CD8-positive, alpha-beta memory T cell (primary cell): Measurements from ENCODE around the gene HOXD10. TPM values are rescaled to one million over a fixed set of nuclear protein-coding genes. Genes with fewer than 3 reads are reported as not detected.
A peak's percentile ranks its signal among the peaks of the same experiment; 100 is the strongest.

ENCODE experiments used
- CTCF ChIA-PET: fragments of 350-600 bp; sonication (Branson Sonifier 250); formaldehyde crosslinking; loops from one replicate; lab custom pipeline; 2021; ENCODE audit warnings: antibody characterized with exemption; lab: Charles Lee
- POLR2A ChIA-PET: fragments of 350-600 bp; sonication (Branson Sonifier 250); formaldehyde crosslinking; loops from one replicate; lab custom pipeline; 2021; ENCODE audit warnings: antibody characterized with exemption; lab: Charles Lee
- DNase-seq, 5 donors: peaks; one replicate each; pipeline versions ENCODE4 v3.0.0 to v3.0.0-alpha.2; 2020 to 2022; ENCODE audit warnings: mixed read lengths in 1 of 5
- H3K27ac ChIP-seq: one replicate; pipeline ENCODE4 v1.7.0; 2013; ENCODE audit warnings: low read depth, mild to moderate bottlenecking, low read length, moderate library complexity
- H3K27me3 ChIP-seq: 2 replicates; pipeline ENCODE4 v1.7.0; 2013; ENCODE audit warnings: low read length, mild to moderate bottlenecking; ENCODE audit not compliant: insufficient read depth, poor library complexity, severe bottlenecking
- H3K36me3 ChIP-seq: 2 replicates; pipeline ENCODE4 v1.7.0; 2013; ENCODE audit warnings: mild to moderate bottlenecking, low read length, moderate library complexity; ENCODE audit not compliant: insufficient read depth
- H3K4me1 ChIP-seq: 2 replicates; pipeline ENCODE4 v1.7.0; 2013; ENCODE audit warnings: mild to moderate bottlenecking, low read length, moderate library complexity; ENCODE audit not compliant: insufficient read depth
- H3K4me3 ChIP-seq: 2 replicates; pipeline ENCODE4 v1.7.0; 2013; ENCODE audit warnings: mild to moderate bottlenecking, low read length
- H3K9me3 ChIP-seq: 2 replicates; pipeline ENCODE4 v1.7.0; 2013; ENCODE audit warnings: mild to moderate bottlenecking, low read length
- H3K27ac Mint-ChIP-seq, 8 donors: one replicate each; pipeline ENCODE4 v1.8.0; 2020 to 2021; ENCODE audit warnings: mixed read lengths in 8 of 8, mild to moderate bottlenecking in 6 of 8, inconsistent platforms in 3 of 8, moderate library complexity in 3 of 8
- H3K27me3 Mint-ChIP-seq, 2 donors: one replicate each; pipeline ENCODE4 v1.8.0; 2020 to 2021; ENCODE audit warnings: mixed read lengths in 2 of 2, mild to moderate bottlenecking in 1 of 2, moderate library complexity in 1 of 2
- H3K36me3 Mint-ChIP-seq, 3 donors: one replicate each; pipeline ENCODE4 v1.8.0; 2020 to 2021; ENCODE audit warnings: mixed read lengths in 3 of 3, inconsistent platforms in 1 of 3, mild to moderate bottlenecking in 1 of 3
- H3K4me1 Mint-ChIP-seq, 3 donors: one replicate each; pipeline ENCODE4 v1.8.0; 2020 to 2021; ENCODE audit warnings: mixed read lengths in 3 of 3, inconsistent platforms in 1 of 3, mild to moderate bottlenecking in 1 of 3
- H3K4me3 Mint-ChIP-seq, 7 donors: one replicate each; pipeline ENCODE4 v1.8.0; 2020 to 2021; ENCODE audit warnings: mixed read lengths in 7 of 7, mild to moderate bottlenecking in 6 of 7, moderate library complexity in 4 of 7, inconsistent platforms in 2 of 7
- H3K9me3 Mint-ChIP-seq, 5 donors: one replicate each; pipeline ENCODE4 v1.8.0; 2020 to 2022; ENCODE audit warnings: mixed read lengths in 5 of 5, mild to moderate bottlenecking in 3 of 5, moderate library complexity in 2 of 5, inconsistent platforms in 1 of 5
- polyA plus RNA-seq: library from polyadenylated mRNA; unstranded; fragments of 300-500 nt; fragmentation: Illumina TruSeq; gene quantifications from one replicate; pipeline ENCODE4 v1.2.3, GENCODE V29; 2021
- total RNA-seq, 2 experiments: library from RNA; stranded (reverse); gene quantifications; one replicate each; pipeline ENCODE4 v1.2.3, GENCODE V29; 2021

Gene HOXD10
- total and polyA plus RNA-seq, 3 experiments from 2014 or later: not detected

- no peak overlapping the region for H3K4me3 Mint-ChIP-seq
- Histone ChIP-seq H3K27ac (no peak overlapping the region), H3K4me1 (peaks cover 5% of the 10 kb centered on the region), H3K4me3 (no peak overlapping the region), H3K36me3 (no peaks in the 10 kb centered on the region), H3K27me3 (peaks cover 66% of the 10 kb centered on the region), H3K9me3 (no peaks in the 10 kb centered on the region)
- no peak overlapping the region for H3K27ac Mint-ChIP-seq
- DNase-seq: no peak
- no peaks in the 10 kb centered on the region for H3K36me3 Mint-ChIP-seq
- peaks cover 77 to 86% of the 10 kb centered on the region in 2 donors for H3K27me3 Mint-ChIP-seq
- POLR2A ChIA-PET: no interaction called here
- H3K4me1 Mint-ChIP-seq: peaks cover 7 to 16% (median 16%) of the 10 kb centered on the region in 3 donors
- H3K9me3 Mint-ChIP-seq: peaks cover 0 to 3% (median 0%) of the 10 kb centered on the region in 5 donors
- CTCF ChIA-PET: interaction anchor here (0.9 kb wide), 1 partner anchor 15 kb away, joined by 3 read pairs; no protein-coding TSS in a partner anchor
Observed at GRCh38 chr2:176154576-176155252, 38.1 kb downstream of the HOXD10 start.

DNA sequence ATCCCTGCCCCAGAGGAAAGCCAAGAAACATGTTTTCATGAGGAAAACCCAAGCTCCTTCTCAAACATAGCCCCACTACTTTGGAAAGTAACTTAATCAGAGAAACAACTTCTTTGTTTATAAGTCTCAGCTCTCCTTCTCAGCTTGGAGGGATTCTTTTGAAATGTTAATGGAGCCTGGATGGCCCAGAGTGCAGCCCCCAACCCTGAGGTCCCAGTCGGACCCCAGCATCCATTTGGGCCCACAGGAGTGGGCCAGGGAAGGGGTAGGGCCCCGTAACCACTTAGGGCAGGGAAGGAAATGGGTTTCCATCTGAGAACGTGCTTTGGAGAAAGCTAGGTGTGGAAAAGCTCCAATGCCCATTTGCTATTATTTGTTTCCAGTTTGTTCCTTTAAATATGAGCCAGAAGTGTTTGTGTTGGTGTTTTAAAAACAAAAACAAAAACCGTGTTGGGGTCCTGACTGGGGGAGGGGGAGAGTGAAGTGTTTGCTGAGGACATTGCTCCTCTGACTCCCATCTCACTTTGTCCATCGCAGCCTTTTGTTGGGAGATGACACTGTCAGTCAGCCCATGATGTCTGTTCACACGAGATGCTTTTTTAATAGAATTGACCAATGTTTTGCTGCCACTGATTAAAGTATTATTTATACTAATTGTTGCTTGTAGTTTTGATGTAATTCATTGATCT, 38.9 kb downstream of the HOXD10 start:
- no peak overlapping the region for H3K4me3 Mint-ChIP-seq
- H3K9me3 Mint-ChIP-seq: peaks cover 0 to 3% (median 0%) of the 10 kb centered on the region in 5 donors
- CTCF ChIA-PET: interaction anchor here (0.9 to 1.3 kb wide), 2 partner anchors 16 to 29 kb away, joined by 3 read pairs; no protein-coding TSS in a partner anchor
- H3K27ac Mint-ChIP-seq: no peak overlapping the region
- peaks cover 5% of the 10 kb centered on the region for H3K4me1 ChIP-seq
- H3K4me3 ChIP-seq: no peak overlapping the region
- H3K9me3 ChIP-seq: no peaks in the 10 kb centered on the region
- H3K27me3 ChIP-seq: peaks cover 66% of the 10 kb centered on the region
- no peak for DNase-seq
- peaks cover 5 to 15% (median 10%) of the 10 kb centered on the region in 3 donors for H3K4me1 Mint-ChIP-seq
- no peak overlapping the region for H3K27ac ChIP-seq
- POLR2A ChIA-PET: no interaction called here
- H3K36me3 Mint-ChIP-seq: no peaks in the 10 kb centered on the region
- peaks cover 73 to 82% of the 10 kb centered on the region in 2 donors for H3K27me3 Mint-ChIP-seq
- H3K36me3 ChIP-seq: no peaks in the 10 kb centered on the region

DNA sequence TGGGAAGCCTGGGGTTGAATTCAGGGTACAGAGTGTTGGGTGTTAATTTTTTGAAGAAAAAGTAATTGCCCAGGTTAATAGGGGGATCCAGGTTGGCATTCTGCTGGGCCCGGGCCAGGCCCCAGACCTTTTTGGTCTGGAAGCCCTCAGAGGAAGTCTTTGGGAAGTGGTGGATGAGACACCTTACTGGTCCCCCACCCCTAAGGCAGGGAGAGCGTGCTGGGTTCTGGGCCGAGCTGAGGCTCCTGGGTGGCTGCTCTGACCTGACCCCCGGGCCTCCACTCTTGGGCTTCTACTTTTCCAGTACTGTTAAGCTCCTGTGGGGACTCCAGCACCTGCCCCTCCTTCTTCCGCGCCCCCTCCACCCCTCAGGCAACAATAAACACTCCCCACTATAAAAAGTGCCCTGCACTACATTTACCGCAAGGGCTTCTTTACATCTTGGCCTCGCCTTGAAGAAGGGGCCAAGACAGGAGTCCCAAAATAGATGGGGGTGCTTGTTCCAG, 39.8 kb downstream of the HOXD10 start:
- ChIA-PET POLR2A (no interaction called here), CTCF (interaction anchor here (1.3 kb wide), 1 partner anchor 29 kb away, joined by 3 read pairs; no protein-coding TSS in a partner anchor)
- Mint-ChIP-seq H3K9me3 (peaks cover 0 to 6% (median 0%) of the 10 kb centered on the region in 5 donors), H3K36me3 (no peaks in the 10 kb centered on the region), H3K4me3 (peak overlapping the region in 2 of 7 donors; percentile 44 to 47), H3K4me1 (peaks cover 7 to 15% (median 10%) of the 10 kb centered on the region in 3 donors), H3K27me3 (peaks cover 72 to 82% of the 10 kb centered on the region in 2 donors), H3K27ac (peak overlapping the region in 1 of 8 donors; percentile 62)
- no peak overlapping the region for H3K27ac ChIP-seq
- H3K4me1 ChIP-seq: peaks cover 5% of the 10 kb centered on the region
- DNase-seq: no peak
- peaks cover 66% of the 10 kb centered on the region for H3K27me3 ChIP-seq
- no peak overlapping the region for H3K4me3 ChIP-seq
- no peaks in the 10 kb centered on the region for H3K9me3 ChIP-seq
- no peaks in the 10 kb centered on the region for H3K36me3 ChIP-seq

DNA sequence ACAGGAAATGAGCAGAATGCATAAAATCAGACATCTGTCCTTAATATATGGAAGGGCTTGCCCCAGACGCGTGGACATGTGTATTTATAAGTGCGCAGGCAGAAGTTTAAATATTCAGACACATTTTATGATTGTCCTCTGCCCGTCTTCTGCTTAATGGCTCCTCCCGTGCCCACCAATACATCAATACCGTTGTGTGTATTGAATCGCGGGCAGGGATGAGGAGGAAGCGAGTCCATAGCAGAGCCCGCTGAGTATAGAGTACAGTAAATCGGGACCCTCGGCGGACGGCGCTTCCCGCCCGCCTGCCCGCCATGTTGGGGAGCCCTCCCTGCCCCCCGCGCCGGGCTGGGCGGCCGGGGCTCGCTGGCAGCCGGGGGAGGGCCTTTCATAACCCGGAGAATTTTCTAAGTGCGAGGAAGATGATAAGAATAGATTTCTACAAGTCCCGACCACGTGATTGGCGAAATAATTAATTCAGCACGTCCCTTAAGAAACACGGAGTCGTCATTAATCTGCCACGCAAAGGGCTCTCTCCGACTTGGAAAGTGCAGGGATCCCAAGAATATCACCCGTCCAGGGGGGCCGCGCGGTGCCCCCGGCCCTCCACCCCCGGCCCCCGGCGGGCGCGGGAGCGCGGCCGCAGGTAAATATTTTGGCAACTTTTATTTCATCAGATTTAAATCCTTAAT, 40.4 kb downstream of the HOXD10 start, which contains the start of gene HOXD3:
HOXD3 (plus strand) TSS at position 501 of the 692 bp plus-strand sequence. CDS start 11,808 bp downstream, outside the sequence.
- peaks cover 5% of the 10 kb centered on the region for H3K4me1 ChIP-seq
- POLR2A ChIA-PET: no interaction called here
- Mint-ChIP-seq H3K27me3 (peaks cover 75 to 86% of the 10 kb centered on the region in 2 donors), H3K27ac (peak within 1 kb of the TSS in 1 of 8 donors; percentile 62), H3K4me1 (peaks cover 7 to 15% (median 10%) of the 10 kb centered on the region in 3 donors), H3K9me3 (peaks cover 0 to 6% (median 0%) of the 10 kb centered on the region in 5 donors), H3K4me3 (peak within 1 kb of the TSS in 3 of 7 donors; percentile 44 to 54 (median 47)), H3K36me3 (no peaks in the 10 kb centered on the region)
- no peaks in the 10 kb centered on the region for H3K9me3 ChIP-seq
- DNase-seq: no peak
- no peak within 1 kb of the TSS for H3K4me3 ChIP-seq
- CTCF ChIA-PET: interaction anchor here (1.3 kb wide), 1 partner anchor 30 kb away, joined by 3 read pairs; no protein-coding TSS in a partner anchor
- peaks cover 65% of the 10 kb centered on the region for H3K27me3 ChIP-seq
- no peaks in the 10 kb centered on the region for H3K36me3 ChIP-seq
- H3K27ac ChIP-seq: no peak within 1 kb of the TSS

GRCh38 chr2:176157499-176158185, 41.1 kb downstream of the HOXD10 start:
- Histone ChIP-seq H3K4me1 (peaks cover 5% of the 10 kb centered on the region), H3K4me3 (no peak overlapping the region), H3K27me3 (peaks cover 67% of the 10 kb centered on the region), H3K27ac (no peak overlapping the region), H3K9me3 (no peaks in the 10 kb centered on the region), H3K36me3 (no peaks in the 10 kb centered on the region)
- ChIA-PET CTCF (no interaction called here), POLR2A (no interaction called here)
- Mint-ChIP-seq H3K4me1 (peaks cover 7 to 15% (median 10%) of the 10 kb centered on the region in 3 donors), H3K27me3 (peaks cover 73 to 88% of the 10 kb centered on the region in 2 donors), H3K9me3 (peaks cover 0 to 6% (median 0%) of the 10 kb centered on the region in 5 donors), H3K4me3 (peak overlapping the region in 3 of 7 donors; percentile 5 to 54 (median 36)), H3K27ac (peak overlapping the region in 1 of 8 donors; percentile 17), H3K36me3 (no peaks in the 10 kb centered on the region)
- DNase-seq: no peak

DNA sequence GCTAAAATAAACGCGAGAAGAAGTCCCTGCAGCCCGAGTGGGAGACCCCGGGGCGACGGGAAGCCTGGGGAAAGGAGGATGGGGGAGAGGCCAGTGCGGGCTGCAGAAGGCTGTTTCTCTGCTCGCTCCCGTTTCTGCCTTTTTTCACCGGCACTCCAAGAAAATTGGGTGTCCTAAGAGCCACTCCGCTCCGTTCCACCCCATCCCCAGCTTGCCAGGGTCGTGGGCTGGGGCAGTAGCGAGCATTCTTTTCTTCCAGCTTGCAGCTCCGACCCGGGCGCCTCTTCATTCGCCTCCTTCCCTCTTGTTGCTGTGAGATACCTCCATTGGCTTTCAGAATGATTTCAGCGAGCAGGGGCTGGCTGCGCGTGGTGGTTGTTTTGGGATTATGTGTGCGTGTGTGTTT, 41.6 kb downstream of the HOXD10 start:
- Mint-ChIP-seq H3K27ac (peak overlapping the region in 3 of 8 donors; percentile 5 to 77 (median 17)), H3K27me3 (peaks cover 72 to 87% of the 10 kb centered on the region in 2 donors), H3K4me3 (peak overlapping the region in 5 of 7 donors; percentile 21 to 64 (median 50)), H3K9me3 (peaks cover 0 to 6% (median under 1%) of the 10 kb centered on the region in 5 donors), H3K4me1 (peaks cover 7 to 15% (median 10%) of the 10 kb centered on the region in 3 donors), H3K36me3 (no peaks in the 10 kb centered on the region)
- ChIA-PET CTCF (no interaction called here), POLR2A (no interaction called here)
- Histone ChIP-seq H3K4me3 (no peak overlapping the region), H3K27ac (no peak overlapping the region), H3K4me1 (peaks cover 5% of the 10 kb centered on the region), H3K27me3 (peaks cover 67% of the 10 kb centered on the region), H3K9me3 (no peaks in the 10 kb centered on the region), H3K36me3 (no peaks in the 10 kb centered on the region)
- DNase-seq: no peak
